Activated CD4-positive, alpha-beta T cell treated with anti-CD3 and anti-CD28 coated beads, Interleukin-2, amount 50 U/mL, for 4 hours (primary cell): Measurements from ENCODE around the gene EVX2.

ENCODE experiments used
- DNase-seq, 2 experiments: peaks; one replicate each; pipeline ENCODE4 v3.0.0-alpha.2; 2020

EVX2 gene

DNA sequence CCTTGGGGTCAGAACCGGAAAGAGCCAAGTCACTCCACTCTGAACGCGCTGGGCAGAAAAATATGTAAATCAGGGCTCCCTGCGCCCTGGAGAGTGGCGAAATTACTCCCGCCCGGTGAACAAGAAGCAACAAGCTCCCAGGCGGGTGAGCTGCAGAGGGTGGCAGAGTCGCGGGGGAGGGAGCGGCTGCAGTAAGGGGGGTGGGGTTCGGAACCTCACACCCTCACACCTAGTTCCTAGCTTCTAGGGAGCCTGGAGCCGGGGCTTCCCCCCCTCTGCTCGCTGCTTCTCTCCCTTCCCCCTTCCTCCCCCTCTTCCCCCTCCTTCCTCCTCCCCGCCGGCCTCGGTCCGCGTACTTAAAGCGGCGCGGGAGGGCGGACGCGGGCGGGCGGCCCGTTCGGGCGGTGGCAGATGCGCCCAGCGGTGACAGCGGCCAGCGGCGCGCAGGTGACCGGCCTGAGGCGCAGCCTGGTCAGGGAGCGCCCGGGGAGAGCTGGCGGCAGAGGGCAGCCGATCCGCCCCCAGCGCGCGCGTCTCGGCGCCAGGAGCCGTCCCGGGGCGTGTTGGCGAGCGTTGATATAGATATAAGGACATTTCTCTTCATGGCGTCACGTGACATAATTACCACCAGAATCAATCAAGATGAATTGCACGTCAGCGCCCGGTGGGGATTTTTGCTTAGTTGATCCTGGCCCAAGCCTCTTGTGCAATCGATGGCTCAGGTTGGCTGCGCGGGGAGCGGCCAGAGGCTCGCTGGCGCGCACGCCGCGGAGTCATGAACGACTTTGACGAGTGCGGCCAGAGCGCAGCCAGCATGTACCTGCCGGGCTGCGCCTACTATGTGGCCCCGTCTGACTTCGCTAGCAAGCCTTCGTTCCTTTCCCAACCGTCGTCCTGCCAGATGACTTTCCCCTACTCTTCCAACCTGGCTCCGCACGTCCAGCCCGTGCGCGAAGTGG lies 23.1 kb upstream of the EVX2 start, which contains the start of gene HOXD11:
TSS of gene HOXD11 (plus strand) at position 700 of the 959 bp plus-strand sequence. CDS start at position 776, 76 bp downstream.
- no peak for DNase-seq

DNA sequence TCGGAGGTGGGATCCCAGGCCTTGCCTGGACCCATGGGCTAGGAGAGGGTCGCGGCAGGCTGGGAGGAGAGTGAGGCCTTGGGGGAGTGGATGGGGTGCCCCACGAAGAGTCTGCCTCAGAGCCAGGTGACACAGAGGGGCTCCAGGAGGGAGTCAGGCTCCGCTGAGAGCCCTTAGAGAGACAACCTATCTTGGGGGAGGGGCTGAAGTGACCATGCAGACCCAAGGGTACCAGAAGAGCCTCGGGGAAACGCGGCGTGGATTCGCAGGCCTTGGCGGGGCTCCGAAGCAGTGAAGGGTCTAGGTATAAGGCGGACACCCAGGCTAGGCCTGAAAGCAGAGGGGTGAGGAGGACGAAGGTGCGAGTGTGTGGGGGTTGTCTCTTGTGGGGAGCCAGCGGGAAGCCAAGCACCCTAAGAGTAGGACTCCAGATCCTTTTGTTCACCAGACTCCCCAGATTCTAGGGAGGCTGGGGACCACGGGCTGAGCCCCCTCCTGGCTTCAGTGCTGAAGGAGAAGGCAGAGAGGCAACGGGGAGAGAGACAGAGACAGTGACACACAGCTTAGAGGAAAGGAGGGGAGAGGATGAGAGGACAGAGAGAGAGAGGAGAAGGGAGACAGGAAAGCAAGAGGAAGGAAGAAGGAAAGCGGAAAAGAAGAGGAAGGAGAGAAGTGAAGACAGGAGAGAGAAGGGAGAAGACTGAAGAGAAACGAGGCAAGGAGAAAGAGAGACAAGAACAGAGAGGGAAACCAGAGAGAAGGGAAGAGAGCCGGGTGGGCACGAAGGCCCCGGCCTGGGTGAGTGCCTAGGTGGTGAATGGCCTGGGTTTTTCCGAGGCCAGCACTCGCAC lies 22.2 kb upstream of the EVX2 start:
- no peak for DNase-seq

GRCh38 chr2:176105078-176105729 lies 21.4 kb upstream of the EVX2 start:
- no peak for DNase-seq

DNA sequence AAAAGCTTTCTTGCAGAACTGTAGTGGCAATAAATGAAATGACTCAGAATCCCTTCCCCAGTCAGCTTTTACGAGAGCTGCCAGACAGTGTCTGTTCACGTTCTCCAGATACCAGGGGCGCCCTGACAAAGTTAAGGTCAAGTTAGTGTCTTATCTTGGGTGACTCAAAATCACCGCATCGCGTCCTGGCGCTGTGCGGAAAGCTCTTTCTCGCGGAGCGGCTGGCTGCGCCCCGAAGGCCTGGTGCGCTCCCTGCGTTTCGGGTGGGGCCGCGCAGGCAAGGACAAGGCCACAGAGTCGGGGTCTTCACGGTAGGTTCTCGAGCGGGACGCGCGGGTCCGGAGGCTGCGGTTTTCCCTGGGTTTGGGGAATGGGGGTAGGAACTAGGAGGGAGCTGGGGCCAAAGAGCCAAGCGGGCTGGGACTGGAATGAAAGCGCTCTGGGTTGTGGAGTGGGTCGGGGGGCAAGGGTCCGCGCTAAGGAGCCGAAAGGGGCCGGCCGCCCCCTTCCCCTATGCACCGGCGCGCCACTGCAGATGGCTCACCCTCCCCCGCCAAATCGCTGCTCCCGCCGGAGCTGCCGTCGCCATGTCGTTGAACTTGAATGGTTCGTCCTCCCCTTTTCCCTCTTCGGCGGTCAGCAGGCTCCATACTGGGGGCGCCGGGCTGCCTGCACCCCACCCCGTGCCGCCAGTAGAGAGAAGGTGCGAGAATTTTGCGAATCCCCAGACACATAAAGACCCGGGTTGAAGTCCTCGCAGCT lies 20.7 kb upstream of the EVX2 start:
- DNase-seq, result no peak

DNA sequence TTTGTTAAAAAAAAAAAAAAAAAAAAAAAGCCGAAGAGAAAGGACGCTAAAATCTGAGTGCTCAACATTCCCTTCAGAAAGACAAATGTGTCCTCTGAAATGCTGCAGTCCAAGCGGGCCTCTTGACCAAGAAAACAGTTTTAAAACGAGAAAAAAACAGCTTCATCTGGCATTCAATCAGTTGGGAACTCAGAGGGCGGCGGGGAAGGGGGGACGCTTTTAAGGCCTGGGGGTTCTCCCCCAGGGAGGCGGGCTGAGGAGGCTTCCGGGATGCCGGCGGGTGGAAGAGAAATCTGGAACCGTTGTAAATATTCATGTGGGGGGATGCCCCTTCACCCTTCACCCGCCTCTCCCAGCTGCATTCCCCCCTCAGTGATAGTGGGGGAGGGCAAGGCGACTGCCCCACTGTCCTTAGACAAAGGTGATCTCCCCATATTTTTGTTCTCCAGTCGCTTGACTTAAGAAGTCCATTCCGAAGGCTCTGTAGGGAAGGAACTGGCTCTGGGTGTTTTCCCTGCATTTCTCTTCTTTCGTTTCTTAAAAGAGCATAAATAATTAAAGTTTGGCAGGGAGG lies 20.1 kb upstream of the EVX2 start:
- no peak for DNase-seq

DNA sequence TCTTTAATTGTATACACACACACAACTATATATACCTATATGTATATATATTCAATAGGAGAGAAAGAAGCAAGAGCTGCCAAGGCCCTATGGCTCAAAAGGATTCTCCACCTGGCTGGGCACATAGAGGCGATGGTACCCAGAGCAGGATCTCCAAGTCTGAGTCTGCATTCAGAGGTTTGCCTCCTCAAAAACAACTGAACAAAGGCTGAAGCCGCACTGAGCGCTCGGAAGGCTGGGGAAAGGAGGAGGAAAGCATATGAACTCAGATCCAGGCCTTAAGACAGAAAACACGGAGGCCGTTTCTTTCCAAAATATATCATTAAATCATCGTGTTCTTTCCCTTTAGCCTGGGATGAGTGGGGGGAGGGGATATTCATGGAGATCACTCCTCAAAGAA lies 19.4 kb upstream of the EVX2 start:
- DNase-seq, result no peak

DNA sequence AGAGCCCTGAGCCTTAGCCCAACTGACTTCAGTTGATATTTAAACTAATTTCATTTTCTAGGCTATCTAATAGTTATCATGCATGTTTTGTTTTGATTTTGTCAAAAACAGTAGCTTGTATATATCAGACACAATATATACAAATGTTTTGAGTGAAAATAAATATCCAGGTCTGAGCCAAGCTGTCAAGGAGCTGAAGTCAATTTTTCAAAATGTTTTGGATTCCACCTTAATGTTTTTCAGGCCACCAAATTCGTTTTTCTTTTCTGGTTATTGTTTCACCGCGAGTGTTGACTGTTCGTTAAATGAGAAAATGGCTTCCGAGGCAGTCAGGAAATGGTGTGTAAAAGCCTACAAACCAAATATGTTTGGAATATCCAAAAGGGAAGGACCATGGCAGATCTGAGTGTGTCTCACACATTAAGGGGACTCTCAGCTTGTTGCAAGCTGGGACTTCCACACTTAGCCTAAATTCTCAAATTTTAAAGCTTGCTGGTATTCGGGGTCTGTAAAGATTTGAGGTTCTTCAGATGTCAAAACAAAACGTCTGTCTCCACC lies 18.6 kb upstream of the EVX2 start:
- DNase-seq, result no peak

- DNase-seq, result no peak
Observed at GRCh38 chr2:176101842-176102241, 18.1 kb upstream of the EVX2 start.

GRCh38 chr2:176101216-176101830 lies 17.6 kb upstream of the EVX2 start:
- no peak for DNase-seq

DNA sequence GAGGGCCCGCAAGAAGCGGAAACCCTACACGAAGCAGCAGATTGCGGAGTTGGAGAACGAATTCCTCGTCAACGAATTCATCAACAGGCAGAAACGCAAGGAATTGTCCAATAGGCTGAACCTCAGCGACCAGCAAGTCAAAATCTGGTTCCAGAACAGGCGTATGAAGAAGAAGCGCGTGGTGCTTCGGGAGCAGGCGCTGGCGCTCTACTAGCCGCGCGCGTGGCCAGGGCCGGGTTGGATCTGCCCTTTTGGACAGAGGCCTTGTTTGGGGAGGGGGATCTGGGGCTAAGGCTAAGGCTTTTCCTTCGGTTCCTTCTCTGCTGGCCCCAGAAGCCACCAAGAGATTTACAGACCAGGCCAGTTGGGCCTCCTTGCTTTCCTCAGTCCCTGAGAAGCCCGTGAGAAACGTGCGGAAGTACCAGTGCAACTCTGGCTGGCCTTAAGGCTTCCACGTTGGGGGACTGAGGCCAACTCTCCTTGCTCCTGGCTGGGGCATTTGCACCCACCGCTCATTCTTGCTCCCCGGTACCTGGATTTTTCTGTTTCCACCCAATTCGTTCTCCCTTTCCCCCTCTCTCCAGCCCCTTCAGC lies 16.9 kb upstream of the EVX2 start:
- DNase-seq, result no peak

DNA sequence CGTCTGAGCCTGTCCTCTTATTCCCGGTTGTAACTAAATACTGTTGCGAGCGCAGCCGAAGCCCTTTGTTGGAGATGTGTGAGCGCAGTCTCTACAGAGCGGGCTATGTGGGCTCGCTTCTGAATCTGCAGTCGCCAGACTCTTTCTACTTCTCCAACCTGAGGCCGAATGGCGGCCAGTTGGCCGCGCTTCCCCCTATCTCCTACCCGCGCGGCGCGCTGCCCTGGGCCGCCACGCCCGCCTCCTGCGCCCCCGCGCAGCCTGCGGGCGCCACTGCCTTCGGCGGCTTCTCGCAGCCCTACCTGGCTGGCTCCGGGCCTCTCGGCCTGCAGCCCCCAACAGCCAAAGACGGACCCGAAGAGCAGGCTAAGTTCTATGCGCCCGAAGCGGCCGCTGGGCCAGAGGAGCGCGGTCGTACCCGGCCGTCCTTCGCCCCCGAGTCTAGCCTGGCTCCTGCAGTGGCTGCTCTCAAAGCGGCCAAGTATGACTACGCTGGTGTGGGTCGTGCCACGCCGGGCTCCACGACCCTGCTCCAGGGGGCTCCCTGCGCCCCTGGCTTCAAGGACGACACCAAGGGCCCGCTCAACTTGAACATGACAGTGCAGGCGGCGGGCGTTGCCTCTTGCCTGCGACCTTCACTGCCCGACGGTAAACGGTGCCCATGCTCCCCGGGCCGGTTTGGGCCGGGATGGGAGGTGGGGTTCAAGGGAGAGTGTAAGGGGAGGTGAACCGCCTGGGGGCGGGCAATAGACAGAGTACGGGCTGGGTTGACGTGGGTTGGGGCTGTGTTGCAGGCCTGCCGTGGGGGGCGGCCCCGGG lies 16.2 kb upstream of the EVX2 start, which contains the start of gene HOXD12:
TSS of gene HOXD12 (plus strand) at position 68 of the 819 bp plus-strand sequence. CDS start at position 75, 7 bp downstream.
- DNase-seq, result no peak

DNA sequence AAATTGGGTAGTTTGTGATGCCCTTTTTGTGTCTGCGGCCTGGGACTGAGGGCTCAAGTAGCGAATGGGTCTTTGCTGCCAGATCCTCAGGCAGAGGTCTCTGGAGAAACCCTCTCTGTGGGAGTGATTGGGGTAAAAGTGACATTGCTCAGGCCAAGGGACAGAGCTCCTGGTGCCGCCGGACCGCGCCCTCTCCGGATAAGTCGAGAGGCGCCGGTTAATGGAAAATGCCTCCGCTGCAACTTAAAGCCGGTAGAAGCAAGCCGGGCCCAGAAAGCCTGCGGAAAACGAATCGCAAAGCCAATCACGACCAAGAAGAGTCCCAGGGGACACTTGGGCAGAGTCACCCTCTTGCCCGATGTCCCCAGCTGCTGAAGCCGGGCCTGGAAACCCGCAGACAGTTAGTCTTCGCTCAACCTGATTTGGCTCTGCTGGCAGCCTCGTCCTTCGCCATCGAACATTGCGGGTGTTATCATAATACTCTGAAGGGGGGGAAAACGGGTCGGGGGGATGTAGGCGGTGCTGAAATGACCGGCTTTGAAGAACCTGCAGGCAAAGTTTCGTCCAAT lies 15.5 kb upstream of the EVX2 start:
- DNase-seq, result no peak

- no peak for DNase-seq
Observed at GRCh38 chr2:176098366-176099158, 14.8 kb upstream of the EVX2 start.

DNA sequence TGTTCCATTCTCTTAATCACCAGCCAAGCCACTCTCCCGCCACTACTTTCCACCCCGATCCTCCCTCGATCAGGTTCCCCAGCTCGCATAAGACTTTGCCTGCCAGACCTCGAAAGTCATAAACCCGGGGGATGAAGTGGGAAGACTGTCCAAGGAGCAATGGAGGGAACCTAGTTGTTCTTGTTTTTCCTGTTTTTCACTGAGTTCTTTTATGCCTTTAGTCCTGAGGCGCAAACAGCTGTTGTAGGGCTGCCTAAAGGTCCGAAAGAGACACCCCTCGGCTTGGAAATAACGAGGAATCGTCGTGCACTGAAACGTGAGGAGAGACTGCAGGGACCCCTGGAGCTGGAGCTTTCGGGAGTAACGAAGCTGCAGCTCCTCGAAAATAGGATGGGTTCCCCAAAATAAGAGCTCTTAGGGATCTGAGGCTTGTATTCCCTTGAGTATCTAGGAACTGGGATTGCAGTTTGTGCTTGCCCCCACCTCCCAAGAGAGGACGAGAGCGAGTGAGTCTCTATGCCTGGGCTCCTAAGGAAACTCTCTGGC lies 14.1 kb upstream of the EVX2 start:
- no peak for DNase-seq

- peak; percentile 34 to 40 for DNase-seq
Observed at GRCh38 chr2:176096986-176097819, 13.4 kb upstream of the EVX2 start.

- no peak for DNase-seq
Observed at GRCh38 chr2:176096243-176096985, 12.7 kb upstream of the EVX2 start.
